BLaER1 treated with 17β-estradiol and CSF1 and Interleukin-3, amounts not matched to agents 10 nM and 100 nM (cell line): ENCODE data around the gene CALCOCO1.

Source experiments
- H3K27ac ChIP-seq, 11 experiments: shearing (Covaris generic); formaldehyde crosslinking; 2 replicates each; pipeline ENCODE4 v1.8.1; 2022
- H3K27me3 ChIP-seq, 11 experiments: shearing (Covaris generic); formaldehyde crosslinking; 2 replicates each; pipeline ENCODE4 v1.8.1; 2022
- H3K36me3 ChIP-seq, 11 experiments: shearing (Covaris generic); formaldehyde crosslinking; 2 replicates each; pipeline ENCODE4 v1.8.1; 2022
- H3K4me1 ChIP-seq, 10 experiments: shearing (Covaris generic); formaldehyde crosslinking; 2 replicates each; pipeline ENCODE4 v1.8.1; 2022
- H3K4me2 ChIP-seq, 11 experiments: shearing (Covaris generic); formaldehyde crosslinking; 2 replicates each; pipeline ENCODE4 v1.8.1; 2022
- H3K4me3 ChIP-seq, 10 experiments: shearing (Covaris generic); formaldehyde crosslinking; 2 replicates each; pipeline ENCODE4 v1.8.1; 2022
- H3K9ac ChIP-seq, 11 experiments: shearing (Covaris generic); formaldehyde crosslinking; 2 replicates each; pipeline ENCODE4 v1.8.1; 2022
- H3K9me3 ChIP-seq, 11 experiments: shearing (Covaris generic); formaldehyde crosslinking; replicated peaks in 1 of 11; 2 replicates each; pipeline ENCODE4 v1.8.1; 2022
- H4K20me1 ChIP-seq, 11 experiments: shearing (Covaris generic); formaldehyde crosslinking; 2 replicates each; pipeline ENCODE4 v1.8.1; 2022
- Cebpa-rat ChIP-seq, 11 experiments: shearing (Covaris generic); IDR thresholded peaks; 2 replicates each; pipeline ENCODE4 v1.8.1; 2022

CALCOCO1 gene

DNA sequence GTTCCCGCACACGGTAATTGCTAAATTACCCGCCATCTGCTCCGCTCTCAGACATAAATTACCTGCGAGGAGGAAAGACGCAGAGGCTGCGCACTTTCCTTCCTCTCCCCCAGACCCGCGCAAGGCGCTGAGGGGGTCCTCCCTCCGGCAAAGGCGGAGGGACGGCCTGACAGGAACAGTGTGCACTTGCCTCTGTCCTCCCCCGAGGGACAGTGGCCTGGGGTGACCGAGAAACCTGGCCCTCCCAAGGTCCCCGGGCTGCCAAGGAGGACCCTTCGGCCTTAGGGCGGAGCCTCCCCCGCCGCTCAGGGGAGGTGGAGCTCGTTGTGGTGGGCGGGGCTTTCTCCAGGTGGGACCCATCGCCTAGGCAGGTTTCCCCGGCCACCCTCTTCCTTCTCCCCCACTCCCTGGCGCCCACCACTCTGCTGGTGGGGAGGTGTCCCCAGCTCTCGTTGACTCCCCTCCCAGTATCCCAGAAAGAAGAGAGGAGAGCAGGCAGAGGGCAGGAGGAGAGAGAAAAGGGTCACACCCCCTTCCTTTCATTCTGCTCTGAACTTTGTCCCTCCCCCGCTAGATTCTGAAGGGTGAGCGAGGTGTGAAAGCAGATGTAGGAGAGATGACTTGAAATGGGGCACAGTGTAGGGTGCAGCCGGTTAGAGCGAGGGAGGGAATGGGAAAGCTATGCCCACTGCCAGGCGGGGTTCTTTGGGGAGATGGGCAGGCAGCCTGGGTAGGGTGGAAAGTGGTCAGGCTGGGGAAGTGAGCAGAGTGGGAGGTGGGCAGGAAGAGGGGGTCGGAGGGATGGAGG lies 11.4 kb upstream of the CALCOCO1 start:
- Histone ChIP-seq H3K36me3 (no peaks in the 10 kb centered on the region), H3K27ac (no peak overlapping the region), H3K4me3 (no peak overlapping the region), H3K4me2 (no peak overlapping the region), H3K9ac (no peak overlapping the region), H4K20me1 (peaks cover 0 to 26% (median 4%) of the 10 kb centered on the region in 11 experiments; a peak in 9 of 22 replicates), H3K9me3 (no peaks in the 10 kb centered on the region), H3K4me1 (peaks cover 0 to 15% (median 8%) of the 10 kb centered on the region in 10 experiments; a peak in 11 of 20 replicates), H3K27me3 (peaks cover 71 to 92% (median 82%) of the 10 kb centered on the region in 11 experiments)
- TF ChIP-seq Cebpa-rat (IDR thresholded peaks at IDR 0.05): no peak

DNA sequence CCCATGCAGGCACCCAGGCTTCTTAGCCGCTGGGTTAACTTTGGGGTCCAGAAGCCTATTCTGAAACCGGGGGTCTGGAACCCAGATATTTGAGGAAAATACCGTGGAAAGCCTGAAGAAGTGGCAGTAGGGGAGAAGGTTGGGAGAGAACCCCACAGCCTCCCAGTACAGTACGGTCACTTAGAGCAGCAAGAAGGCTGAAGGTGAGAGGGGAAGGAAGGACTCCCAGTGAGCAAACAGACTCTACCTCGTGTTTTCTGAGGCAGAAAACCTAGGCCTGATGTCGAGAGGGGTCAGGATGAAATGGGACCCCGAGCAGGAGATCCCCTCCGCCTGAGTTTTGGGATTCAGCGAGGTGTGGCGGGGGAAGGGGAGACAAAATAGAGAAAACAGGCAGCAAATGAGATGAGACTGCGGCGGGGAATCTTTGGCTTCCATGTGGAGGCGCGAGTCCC lies 10.7 kb upstream of the CALCOCO1 start:
- Histone ChIP-seq H3K9ac (no peak overlapping the region), H3K27ac (no peak overlapping the region), H3K4me2 (no peak overlapping the region), H3K9me3 (no peaks in the 10 kb centered on the region), H3K4me1 (peaks cover 0 to 16% (median 11%) of the 10 kb centered on the region in 10 experiments; a peak in 11 of 20 replicates), H3K36me3 (no peaks in the 10 kb centered on the region), H4K20me1 (peaks cover 0 to 26% (median 4%) of the 10 kb centered on the region in 11 experiments; a peak in 9 of 22 replicates), H3K27me3 (peaks cover 66 to 87% (median 76%) of the 10 kb centered on the region in 11 experiments), H3K4me3 (no peak overlapping the region)
- TF ChIP-seq Cebpa-rat (IDR thresholded peaks at IDR 0.05): no peak

DNA sequence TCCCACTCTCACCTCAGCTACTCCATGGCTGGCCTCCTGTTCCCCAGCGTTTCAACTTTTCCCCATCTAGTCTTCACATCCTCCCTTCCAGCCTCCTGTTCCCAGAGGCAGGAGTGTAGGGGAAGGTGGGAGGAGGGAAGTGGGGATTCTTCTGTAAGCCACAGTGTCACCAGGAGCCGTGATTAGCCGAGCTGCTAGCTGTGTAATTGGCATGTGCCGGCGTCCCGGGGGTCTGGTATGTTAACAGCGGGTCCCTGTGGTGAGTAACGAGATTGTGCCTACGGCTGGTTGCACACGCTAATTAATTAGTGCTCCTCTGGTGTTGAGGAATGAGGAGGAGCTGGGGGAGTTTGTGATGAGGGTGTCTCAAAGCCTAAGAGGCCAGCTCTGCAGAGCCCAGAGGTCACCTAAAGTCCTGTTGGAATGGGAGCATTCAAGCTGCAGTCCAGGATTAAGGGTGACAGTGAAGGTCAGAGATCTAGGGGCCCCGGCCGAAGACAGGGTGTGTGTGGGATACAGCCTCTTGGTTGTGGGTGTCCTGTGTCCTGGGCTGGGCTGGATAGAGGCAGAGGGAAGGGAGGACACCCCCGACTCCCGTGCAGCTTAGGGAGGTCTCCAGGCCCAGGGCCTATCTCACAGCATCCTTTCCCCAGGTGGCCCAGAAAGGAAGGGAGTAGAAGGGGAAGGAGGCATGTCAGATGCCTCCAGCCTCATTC lies 10.0 kb upstream of the CALCOCO1 start:
- H3K27me3 ChIP-seq: peaks cover 59 to 79% (median 69%) of the 10 kb centered on the region in 11 experiments
- no peak overlapping the region for H3K27ac ChIP-seq

DNA sequence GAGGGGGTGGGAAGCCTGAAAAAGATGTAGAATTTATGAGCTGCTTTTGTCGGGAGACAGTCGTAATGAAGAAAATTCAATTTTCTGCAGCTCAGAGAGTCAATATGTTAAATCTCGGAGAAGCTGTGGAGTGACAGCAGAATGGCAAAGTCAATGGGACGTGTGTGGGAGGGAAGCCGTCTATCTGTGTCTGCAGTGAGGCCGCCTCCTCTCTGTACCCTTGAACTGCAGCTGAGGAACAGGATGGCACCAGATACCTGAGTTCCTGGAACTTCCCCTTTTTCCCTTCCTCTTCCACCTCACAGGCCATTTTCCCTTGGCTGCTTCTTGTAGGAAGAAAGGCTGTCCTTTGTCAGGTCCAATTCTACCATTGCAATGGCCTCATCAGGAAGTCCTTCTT lies 9.3 kb upstream of the CALCOCO1 start:
- H4K20me1 ChIP-seq: peaks cover 0 to 26% (median 0%) of the 10 kb centered on the region in 11 experiments; a peak in 8 of 22 replicates
- no peak overlapping the region for H3K4me3 ChIP-seq
- H3K9ac ChIP-seq: no peak overlapping the region
- no peaks in the 10 kb centered on the region for H3K9me3 ChIP-seq
- no peaks in the 10 kb centered on the region for H3K36me3 ChIP-seq
- H3K27me3 ChIP-seq: peaks cover 52 to 73% (median 62%) of the 10 kb centered on the region in 11 experiments
- no peak for TF ChIP-seq Cebpa-rat (IDR thresholded peaks at IDR 0.05)
- peaks cover 0 to 16% (median 11%) of the 10 kb centered on the region in 10 experiments; a peak in 11 of 20 replicates for H3K4me1 ChIP-seq
- no peak overlapping the region for H3K4me2 ChIP-seq
- no peak overlapping the region for H3K27ac ChIP-seq

More for the DNA sequence above, 10.0 kb upstream of the CALCOCO1 start:
- Histone ChIP-seq H3K4me2 (no peak overlapping the region), H4K20me1 (peaks cover 0 to 26% (median 0%) of the 10 kb centered on the region in 11 experiments; a peak in 8 of 22 replicates), H3K9ac (no peak overlapping the region), H3K4me3 (no peak overlapping the region), H3K4me1 (peaks cover 0 to 16% (median 11%) of the 10 kb centered on the region in 10 experiments; a peak in 11 of 20 replicates), H3K9me3 (no peaks in the 10 kb centered on the region), H3K36me3 (no peaks in the 10 kb centered on the region)
- TF ChIP-seq Cebpa-rat (IDR thresholded peaks at IDR 0.05): no peak

DNA sequence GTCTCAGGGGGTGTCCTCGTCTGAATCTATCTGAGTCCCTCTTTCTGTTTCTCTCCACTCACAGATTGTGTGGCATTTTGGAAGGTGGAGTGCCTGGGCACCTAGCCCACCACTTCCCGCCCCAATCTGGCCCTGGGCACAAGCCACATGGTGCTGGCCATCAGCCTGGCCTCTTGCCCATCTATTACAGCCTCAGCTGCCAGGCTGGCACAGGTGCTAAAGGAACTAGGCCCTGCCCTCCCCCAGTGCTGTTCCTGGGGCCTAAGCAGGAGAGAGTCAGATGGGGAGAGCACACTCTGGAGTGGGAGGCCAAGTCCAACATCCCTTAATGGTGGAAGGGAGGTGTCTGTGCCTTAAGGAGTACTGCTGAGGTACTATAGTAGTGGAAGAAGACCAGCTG lies 8.3 kb upstream of the CALCOCO1 start:
- H3K9me3 ChIP-seq: no peaks in the 10 kb centered on the region
- no peak for TF ChIP-seq Cebpa-rat (IDR thresholded peaks at IDR 0.05)
- peaks cover 0 to 26% (median 0%) of the 10 kb centered on the region in 11 experiments; a peak in 8 of 22 replicates for H4K20me1 ChIP-seq
- no peaks in the 10 kb centered on the region for H3K36me3 ChIP-seq
- H3K9ac ChIP-seq: no peak overlapping the region
- H3K4me3 ChIP-seq: no peak overlapping the region
- H3K4me1 ChIP-seq: peaks cover 0 to 16% (median 11%) of the 10 kb centered on the region in 10 experiments; a peak in 11 of 20 replicates
- no peak overlapping the region for H3K27ac ChIP-seq
- H3K27me3 ChIP-seq: peaks cover 42 to 62% (median 52%) of the 10 kb centered on the region in 11 experiments
- H3K4me2 ChIP-seq: no peak overlapping the region

DNA sequence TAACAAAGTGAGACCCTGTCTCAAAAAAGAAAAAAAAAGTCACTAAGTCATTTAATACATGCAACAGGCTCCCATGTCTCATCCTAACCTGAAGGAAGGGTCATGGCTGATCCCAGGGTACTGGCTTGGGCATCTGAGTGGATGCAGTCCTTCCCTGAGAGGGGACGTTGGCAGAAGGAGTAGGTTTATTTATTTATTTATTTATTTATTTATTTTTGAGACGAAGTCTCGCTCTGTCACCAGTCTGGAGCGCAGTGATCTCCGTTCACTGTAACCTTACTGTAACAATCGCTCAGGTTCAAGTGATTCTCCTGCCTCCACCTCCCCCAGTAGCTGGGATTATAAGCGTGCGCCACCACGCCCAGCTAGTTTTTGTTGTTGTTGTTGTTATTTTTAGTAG lies 7.2 kb upstream of the CALCOCO1 start:
- Histone ChIP-seq H3K27ac (no peak overlapping the region), H3K27me3 (peaks cover 32 to 51% (median 41%) of the 10 kb centered on the region in 11 experiments)

DNA sequence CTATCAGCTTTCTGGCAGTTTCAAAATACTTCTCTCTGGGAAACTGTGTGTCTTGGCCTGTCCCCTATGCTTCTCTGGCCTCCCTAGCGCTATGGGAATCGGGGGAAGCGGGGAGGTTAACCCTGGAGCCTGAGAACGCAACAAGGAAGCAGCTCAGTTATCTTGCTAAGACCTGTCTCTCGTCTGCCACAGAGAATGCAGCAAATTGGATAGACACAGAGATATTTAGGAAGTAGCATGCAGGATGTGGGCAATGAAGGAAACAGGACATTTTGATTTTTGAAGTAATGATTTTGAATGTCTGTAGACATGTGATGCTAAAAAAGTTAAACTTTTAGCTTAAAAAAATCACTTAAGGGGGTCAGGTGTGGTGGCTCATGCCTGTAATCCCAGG lies 6.6 kb upstream of the CALCOCO1 start:
- TF ChIP-seq Cebpa-rat (IDR thresholded peaks at IDR 0.05): no peak
- Histone ChIP-seq H3K27ac (no peak overlapping the region), H3K9me3 (no peaks in the 10 kb centered on the region)

More for the DNA sequence above, 7.2 kb upstream of the CALCOCO1 start:
- peak overlapping the region in 7 of 11 experiments; percentile 15 to 41 (median 28); a peak in 6 of 22 replicates for H3K4me2 ChIP-seq
- TF ChIP-seq Cebpa-rat (IDR thresholded peaks at IDR 0.05): no peak
- no peaks in the 10 kb centered on the region for H3K9me3 ChIP-seq
- no peak overlapping the region for H3K9ac ChIP-seq
- no peak overlapping the region for H3K4me3 ChIP-seq
- no peaks in the 10 kb centered on the region for H3K36me3 ChIP-seq
- peaks cover 0 to 13% (median 10%) of the 10 kb centered on the region in 10 experiments; a peak in 11 of 20 replicates for H3K4me1 ChIP-seq
- H4K20me1 ChIP-seq: peaks cover 0 to 25% (median 0%) of the 10 kb centered on the region in 11 experiments; a peak in 7 of 22 replicates

DNA sequence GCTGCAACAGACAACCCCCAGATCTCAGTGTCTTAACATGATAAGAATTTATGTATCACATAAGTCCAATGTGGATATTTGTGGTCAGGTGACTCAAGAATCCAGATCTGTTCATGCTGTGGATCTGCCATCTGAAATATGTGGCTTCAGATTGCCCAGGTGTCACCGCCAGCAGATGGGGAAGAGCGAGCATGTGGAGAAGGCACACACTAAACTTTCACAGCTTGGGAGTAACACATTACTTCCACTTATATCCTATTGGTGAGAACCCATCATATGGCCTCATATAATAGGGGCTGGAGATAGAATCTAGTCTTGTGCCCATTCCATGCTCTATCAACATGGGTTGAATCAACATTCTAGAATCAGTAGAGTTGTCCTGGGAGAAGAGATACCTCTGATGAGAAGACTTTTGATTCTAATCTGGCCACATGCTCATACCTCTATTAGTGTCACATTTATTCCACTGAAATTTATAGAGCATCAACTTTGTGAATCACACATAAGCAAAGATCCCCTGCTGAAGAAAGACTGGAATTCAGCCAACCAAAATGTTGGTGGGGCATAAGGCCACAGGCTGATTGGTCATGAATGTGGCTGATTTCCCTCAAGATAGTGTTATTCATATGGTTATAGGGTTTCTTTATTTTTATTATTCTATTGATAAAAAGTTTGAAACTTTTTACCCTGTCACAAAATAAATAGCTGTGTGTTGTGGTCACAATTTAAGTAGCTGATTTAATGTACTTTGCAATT lies 6.0 kb upstream of the CALCOCO1 start:
- no peak for TF ChIP-seq Cebpa-rat (IDR thresholded peaks at IDR 0.05)
- H3K27ac ChIP-seq: no peak overlapping the region
- H3K27me3 ChIP-seq: peaks cover 20 to 39% (median 29%) of the 10 kb centered on the region in 11 experiments
- H3K9ac ChIP-seq: no peak overlapping the region
- peaks cover 0 to 12% (median 7%) of the 10 kb centered on the region in 10 experiments; a peak in 10 of 20 replicates for H3K4me1 ChIP-seq
- no peaks in the 10 kb centered on the region for H3K9me3 ChIP-seq
- no peaks in the 10 kb centered on the region for H3K36me3 ChIP-seq
- peak overlapping the region in 8 of 11 experiments; percentile 7 to 41 (median 27); a peak in 9 of 22 replicates for H3K4me2 ChIP-seq
- peaks cover 0 to 13% (median 0%) of the 10 kb centered on the region in 11 experiments; a peak in 4 of 22 replicates for H4K20me1 ChIP-seq
- H3K4me3 ChIP-seq: no peak overlapping the region

More for the DNA sequence above, 6.6 kb upstream of the CALCOCO1 start:
- Histone ChIP-seq H3K9ac (no peak overlapping the region), H3K4me3 (no peak overlapping the region), H3K27me3 (peaks cover 25 to 45% (median 34%) of the 10 kb centered on the region in 11 experiments), H3K4me1 (peaks cover 0 to 12% (median 7%) of the 10 kb centered on the region in 10 experiments; a peak in 10 of 20 replicates), H4K20me1 (peaks cover 0 to 19% (median 0%) of the 10 kb centered on the region in 11 experiments; a peak in 5 of 22 replicates), H3K4me2 (peak overlapping the region in 8 of 11 experiments; percentile 7 to 41 (median 27); a peak in 11 of 22 replicates), H3K36me3 (no peaks in the 10 kb centered on the region)
